ENCODE measurements around the gene MSI2.

DNA sequence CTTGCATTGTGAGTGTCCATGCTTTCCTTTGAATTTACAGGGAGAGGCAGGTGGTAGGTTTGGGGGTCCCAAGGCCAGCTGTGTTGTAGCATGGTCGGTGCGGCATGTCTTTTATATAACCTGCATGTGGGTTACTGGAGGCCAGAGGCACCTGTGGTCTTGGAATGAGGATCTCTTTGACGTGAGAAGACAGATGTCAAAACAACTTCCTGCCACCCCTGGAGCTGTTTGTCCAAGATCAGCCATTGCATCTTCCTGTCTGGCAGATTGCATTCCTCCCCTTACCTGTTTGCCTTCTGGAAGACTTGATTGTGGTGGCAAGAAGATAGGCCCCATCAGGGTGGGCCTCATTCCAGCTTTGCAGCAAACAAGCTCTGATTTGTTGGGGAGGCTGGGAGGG lies 175.1 kb downstream of the MSI2 start:
- no peak for TF ChIP-seq POLR2AphosphoS5 (IDR thresholded peaks at IDR 0.05)
- TF ChIP-seq, protein P1, sequence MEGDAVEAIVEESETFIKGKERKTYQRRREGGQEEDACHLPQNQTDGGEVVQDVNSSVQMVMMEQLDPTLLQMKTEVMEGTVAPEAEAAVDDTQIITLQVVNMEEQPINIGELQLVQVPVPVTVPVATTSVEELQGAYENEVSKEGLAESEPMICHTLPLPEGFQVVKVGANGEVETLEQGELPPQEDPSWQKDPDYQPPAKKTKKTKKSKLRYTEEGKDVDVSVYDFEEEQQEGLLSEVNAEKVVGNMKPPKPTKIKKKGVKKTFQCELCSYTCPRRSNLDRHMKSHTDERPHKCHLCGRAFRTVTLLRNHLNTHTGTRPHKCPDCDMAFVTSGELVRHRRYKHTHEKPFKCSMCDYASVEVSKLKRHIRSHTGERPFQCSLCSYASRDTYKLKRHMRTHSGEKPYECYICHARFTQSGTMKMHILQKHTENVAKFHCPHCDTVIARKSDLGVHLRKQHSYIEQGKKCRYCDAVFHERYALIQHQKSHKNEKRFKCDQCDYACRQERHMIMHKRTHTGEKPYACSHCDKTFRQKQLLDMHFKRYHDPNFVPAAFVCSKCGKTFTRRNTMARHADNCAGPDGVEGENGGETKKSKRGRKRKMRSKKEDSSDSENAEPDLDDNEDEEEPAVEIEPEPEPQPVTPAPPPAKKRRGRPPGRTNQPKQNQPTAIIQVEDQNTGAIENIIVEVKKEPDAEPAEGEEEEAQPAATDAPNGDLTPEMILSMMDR (IDR thresholded peaks at IDR 0.05), result no peak

Data from sigmoid colon (tissue), 4 donors.